Activated CD8-positive, alpha-beta memory T cell treated with anti-CD3 and anti-CD28 coated beads, Interleukin-2, amount 50 U/mL, for 48 hours (primary cell): ENCODE measurements around the gene TRPV6.

Source experiments
- DNase-seq: peaks from one replicate; pipeline ENCODE4 v3.0.0-alpha.2; 2020

TRPV6 gene

GRCh38 chr7:142885311-142886230 is at the start of gene TRPV6:
Gene TRPV6, minus strand, starts transcription at chr7:142885745.
- DNase-seq: no peak

GRCh38 chr7:142934056-142934455 is 48.5 kb upstream of the TRPV6 start:
- DNase-seq: no peak

GRCh38 chr7:142933624-142934023 is 48.1 kb upstream of the TRPV6 start, which contains the start of gene TRPV5:
Gene TRPV5, minus strand, starts transcription at chr7:142933746. Its CDS starts 287 bp downstream, at chr7:142933459.
- DNase-seq: no peak

GRCh38 chr7:142933092-142933475 is 47.5 kb upstream of the TRPV6 start:
- DNase-seq: no peak

GRCh38 chr7:142932386-142933091 is 47.0 kb upstream of the TRPV6 start:
- DNase-seq: no peak

GRCh38 chr7:142930126-142930730 is 44.7 kb upstream of the TRPV6 start:
- no peak for DNase-seq

- DNase-seq: no peak
Observed at GRCh38 chr7:142927949-142928348, 42.4 kb upstream of the TRPV6 start.

- no peak for DNase-seq
Observed at GRCh38 chr7:142927085-142927745, 41.7 kb upstream of the TRPV6 start.

- no peak for DNase-seq
Observed at GRCh38 chr7:142925413-142925812, 39.9 kb upstream of the TRPV6 start.

GRCh38 chr7:142923391-142923790 is 37.8 kb upstream of the TRPV6 start:
- DNase-seq: no peak

GRCh38 chr7:142919656-142920055 is 34.1 kb upstream of the TRPV6 start:
- no peak for DNase-seq

GRCh38 chr7:142918901-142919300 is 33.4 kb upstream of the TRPV6 start:
- peak; percentile 20 for DNase-seq

GRCh38 chr7:142917447-142917846 is 31.9 kb upstream of the TRPV6 start:
- DNase-seq: no peak

- no peak for DNase-seq
Observed at GRCh38 chr7:142916508-142916907, 31.0 kb upstream of the TRPV6 start.

GRCh38 chr7:142915315-142915714 is 29.8 kb upstream of the TRPV6 start:
- no peak for DNase-seq

- no peak for DNase-seq
Observed at GRCh38 chr7:142914121-142914520, 28.6 kb upstream of the TRPV6 start.

GRCh38 chr7:142913566-142913965 is 28.0 kb upstream of the TRPV6 start:
- DNase-seq: no peak

GRCh38 chr7:142913051-142913450 is 27.5 kb upstream of the TRPV6 start:
- DNase-seq: no peak

- DNase-seq: no peak
Observed at GRCh38 chr7:142910481-142910880, 24.9 kb upstream of the TRPV6 start.

GRCh38 chr7:142910031-142910433 is 24.5 kb upstream of the TRPV6 start:
- no peak for DNase-seq

- no peak for DNase-seq
Observed at GRCh38 chr7:142908921-142909890, 23.7 kb upstream of the TRPV6 start.

GRCh38 chr7:142908290-142908689 is 22.7 kb upstream of the TRPV6 start:
- DNase-seq: no peak
